ENCODE data around the gene ENTR1.

ENTR1 gene

GRCh38 chr9:136353088-136353487 lies 57.3 kb downstream of the ENTR1 start:
- TF ChIP-seq SIN3A (IDR thresholded peaks at IDR 0.05; ENCODE audit: borderline replicate concordance, insufficient read depth, low read length) = no peak
- no peak for TF ChIP-seq FOXP2 (optimal IDR thresholded peaks at IDR 0.05; ENCODE audit: borderline replicate concordance, extremely low read depth, extremely low read length, insufficient read depth)
- no peak for TF ChIP-seq TAF1 (IDR thresholded peaks at IDR 0.05; ENCODE audit: borderline replicate concordance, insufficient read depth, low read length)
- TF ChIP-seq REST (IDR thresholded peaks at IDR 0.05; ENCODE audit: insufficient read depth in 1 of 2, low read depth in 2 of 2, low read length in 2 of 2) = no peak

GRCh38 chr9:136352682-136353081 lies 57.7 kb downstream of the ENTR1 start:
- no peak for TF ChIP-seq TAF1 (IDR thresholded peaks at IDR 0.05; ENCODE audit: borderline replicate concordance, insufficient read depth, low read length)
- no peak for TF ChIP-seq REST (IDR thresholded peaks at IDR 0.05; ENCODE audit: insufficient read depth in 1 of 2, low read depth in 2 of 2, low read length in 2 of 2)
- TF ChIP-seq SIN3A (IDR thresholded peaks at IDR 0.05; ENCODE audit: borderline replicate concordance, insufficient read depth, low read length) = no peak
- TF ChIP-seq FOXP2 (optimal IDR thresholded peaks at IDR 0.05; ENCODE audit: borderline replicate concordance, extremely low read depth, extremely low read length, insufficient read depth) = no peak
